GM19324 (cell line): ENCODE measurements around the gene WDR82.

ENCODE experiments used
- ATAC-seq: cut with Tn5 transposase; IDR thresholded peaks from one replicate; pipeline ENCODE4 v1.9.1; 2021; ENCODE audit warnings: mild to moderate bottlenecking, moderate library complexity; ENCODE audit not compliant: unreplicated experiment, low FRiP score

The WDR82 gene

GRCh38 chr3:52211268-52211891, 67.1 kb downstream of the WDR82 start:
- no peak for ATAC-seq

GRCh38 chr3:52210550-52211046, 67.9 kb downstream of the WDR82 start:
- ATAC-seq = no peak

GRCh38 chr3:52210037-52210436, 68.4 kb downstream of the WDR82 start:
- ATAC-seq = no peak

- ATAC-seq = no peak
Observed at GRCh38 chr3:52208556-52208955, 69.9 kb downstream of the WDR82 start.

GRCh38 chr3:52205727-52206372, 72.6 kb downstream of the WDR82 start:
- no peak for ATAC-seq
